ENCODE results near the gene NUP85.

The NUP85 gene

GRCh38 chr17:75237100-75238014, 31.9 kb downstream of the NUP85 start:
- Histone ChIP-seq H3K27me3 (ENCODE audit: insufficient read depth, low read length) (no peaks in the 10 kb centered on the region), H3K36me3 (ENCODE audit: insufficient read depth, low read depth, low read length) (peaks cover 87% of the 10 kb centered on the region), H3K9ac (ENCODE audit: low read depth, low read length) (no peak overlapping the region), H3K27ac (ENCODE audit: low read length) (no peak overlapping the region), H3K4me3 (ENCODE audit: low read length) (no peak overlapping the region), H3K4me1 (ENCODE audit: insufficient read depth, low read length) (no peaks in the 10 kb centered on the region), H3K9me3 (ENCODE audit: insufficient read depth, low read depth, low read length) (no peaks in the 10 kb centered on the region)

DNA sequence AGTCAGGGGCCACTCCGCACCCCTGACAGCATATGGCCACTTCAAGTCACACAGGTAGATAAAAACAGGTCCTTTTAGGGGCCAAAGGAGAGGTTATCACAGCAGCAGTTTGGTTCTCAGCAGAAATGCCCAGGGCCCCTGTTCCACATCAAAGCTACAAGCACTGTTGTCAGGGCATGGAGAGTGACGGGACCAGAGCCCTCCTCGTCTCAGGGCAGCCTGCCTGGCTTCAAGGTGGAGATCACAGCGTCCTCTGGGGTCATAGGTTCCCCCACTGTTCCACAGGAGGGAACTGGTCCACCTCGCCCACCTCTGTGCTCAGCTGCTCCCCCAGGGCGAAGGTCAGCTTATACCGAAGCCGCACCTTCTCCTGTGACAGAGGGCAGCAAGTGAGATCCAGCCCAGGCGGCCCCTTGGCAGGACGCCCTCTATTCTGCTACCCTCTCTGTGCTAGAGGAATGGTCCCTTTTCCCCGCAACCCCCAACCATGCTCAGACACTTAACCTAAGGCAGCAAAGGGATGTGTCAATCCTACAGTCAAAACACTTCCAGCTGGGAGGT, 32.6 kb downstream of the NUP85 start:
- H3K4me1 ChIP-seq (ENCODE audit: insufficient read depth, low read length): no peaks in the 10 kb centered on the region
- H3K4me3 ChIP-seq (ENCODE audit: low read length): no peak overlapping the region
- peaks cover 87% of the 10 kb centered on the region for H3K36me3 ChIP-seq (ENCODE audit: insufficient read depth, low read depth, low read length)
- no peaks in the 10 kb centered on the region for H3K9me3 ChIP-seq (ENCODE audit: insufficient read depth, low read depth, low read length)
- H3K27ac ChIP-seq (ENCODE audit: low read length): no peak overlapping the region
- H3K9ac ChIP-seq (ENCODE audit: low read depth, low read length): no peak overlapping the region
- H3K27me3 ChIP-seq (ENCODE audit: insufficient read depth, low read length): no peaks in the 10 kb centered on the region

GRCh38 chr17:75238684-75239191, 33.3 kb downstream of the NUP85 start:
- no peak overlapping the region for H3K9ac ChIP-seq (ENCODE audit: low read depth, low read length)
- peaks cover 90% of the 10 kb centered on the region for H3K36me3 ChIP-seq (ENCODE audit: insufficient read depth, low read depth, low read length)
- H3K27ac ChIP-seq (ENCODE audit: low read length): no peak overlapping the region
- H3K27me3 ChIP-seq (ENCODE audit: insufficient read depth, low read length): no peaks in the 10 kb centered on the region
- no peaks in the 10 kb centered on the region for H3K9me3 ChIP-seq (ENCODE audit: insufficient read depth, low read depth, low read length)
- H3K4me1 ChIP-seq (ENCODE audit: insufficient read depth, low read length): no peaks in the 10 kb centered on the region
- H3K4me3 ChIP-seq (ENCODE audit: low read length): no peak overlapping the region

- Histone ChIP-seq H3K9ac (ENCODE audit: low read depth, low read length) (no peak overlapping the region), H3K4me1 (ENCODE audit: insufficient read depth, low read length) (no peaks in the 10 kb centered on the region), H3K27ac (ENCODE audit: low read length) (no peak overlapping the region), H3K36me3 (ENCODE audit: insufficient read depth, low read depth, low read length) (peaks cover 92% of the 10 kb centered on the region), H3K4me3 (ENCODE audit: low read length) (no peak overlapping the region), H3K9me3 (ENCODE audit: insufficient read depth, low read depth, low read length) (no peaks in the 10 kb centered on the region), H3K27me3 (ENCODE audit: insufficient read depth, low read length) (no peaks in the 10 kb centered on the region)
Measured at GRCh38 chr17:75239214-75239613, 33.7 kb downstream of the NUP85 start.

DNA sequence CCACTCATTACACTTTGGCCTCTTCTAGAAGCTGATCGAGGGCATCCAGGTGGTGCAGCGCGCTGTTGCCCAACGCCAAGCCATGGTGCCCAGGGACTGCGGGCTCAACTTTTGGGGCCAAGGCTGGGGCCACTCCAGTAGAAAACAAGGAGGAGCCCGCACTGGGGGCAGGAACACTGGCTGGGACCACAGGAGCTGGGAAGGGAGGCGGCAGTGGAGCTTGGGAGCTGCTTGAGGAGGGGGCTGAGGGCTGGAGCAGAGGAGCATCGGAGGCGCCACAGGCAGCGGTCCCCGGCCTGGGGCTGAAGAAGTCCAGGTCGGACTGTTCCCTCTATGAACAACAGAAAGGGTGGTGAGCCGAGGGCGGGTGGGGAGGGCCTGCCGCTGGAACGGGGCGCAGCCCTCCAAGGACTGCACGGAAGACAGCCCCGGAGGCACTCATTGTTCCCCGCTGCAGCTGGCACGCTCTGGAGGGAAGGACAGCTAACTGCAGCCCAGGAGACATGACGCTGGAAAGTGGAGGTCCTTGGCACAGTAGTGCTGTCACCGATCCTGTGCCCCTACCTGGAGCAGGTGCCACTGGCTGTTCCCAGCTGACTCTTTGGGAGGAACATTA, 34.4 kb downstream of the NUP85 start:
- Histone ChIP-seq H3K4me1 (ENCODE audit: insufficient read depth, low read length) (no peaks in the 10 kb centered on the region), H3K4me3 (ENCODE audit: low read length) (no peak overlapping the region), H3K27ac (ENCODE audit: low read length) (no peak overlapping the region), H3K9me3 (ENCODE audit: insufficient read depth, low read depth, low read length) (no peaks in the 10 kb centered on the region), H3K9ac (ENCODE audit: low read depth, low read length) (no peak overlapping the region), H3K36me3 (ENCODE audit: insufficient read depth, low read depth, low read length) (peaks cover 92% of the 10 kb centered on the region), H3K27me3 (ENCODE audit: insufficient read depth, low read length) (no peaks in the 10 kb centered on the region)

GRCh38 chr17:75240394-75241142, 35.1 kb downstream of the NUP85 start:
- H3K27me3 ChIP-seq (ENCODE audit: insufficient read depth, low read length): no peaks in the 10 kb centered on the region
- no peak overlapping the region for H3K27ac ChIP-seq (ENCODE audit: low read length)
- H3K4me1 ChIP-seq (ENCODE audit: insufficient read depth, low read length): no peaks in the 10 kb centered on the region
- H3K9ac ChIP-seq (ENCODE audit: low read depth, low read length): no peak overlapping the region
- peaks cover 92% of the 10 kb centered on the region for H3K36me3 ChIP-seq (ENCODE audit: insufficient read depth, low read depth, low read length)
- H3K4me3 ChIP-seq (ENCODE audit: low read length): no peak overlapping the region
- no peaks in the 10 kb centered on the region for H3K9me3 ChIP-seq (ENCODE audit: insufficient read depth, low read depth, low read length)

GRCh38 chr17:75241143-75241430, 35.6 kb downstream of the NUP85 start:
- no peak overlapping the region for H3K9ac ChIP-seq (ENCODE audit: low read depth, low read length)
- H3K27me3 ChIP-seq (ENCODE audit: insufficient read depth, low read length): no peaks in the 10 kb centered on the region
- H3K27ac ChIP-seq (ENCODE audit: low read length): no peak overlapping the region
- H3K4me1 ChIP-seq (ENCODE audit: insufficient read depth, low read length): no peaks in the 10 kb centered on the region
- no peak overlapping the region for H3K4me3 ChIP-seq (ENCODE audit: low read length)
- peaks cover 92% of the 10 kb centered on the region for H3K36me3 ChIP-seq (ENCODE audit: insufficient read depth, low read depth, low read length)
- no peaks in the 10 kb centered on the region for H3K9me3 ChIP-seq (ENCODE audit: insufficient read depth, low read depth, low read length)

GRCh38 chr17:75241502-75241901, 36.0 kb downstream of the NUP85 start:
- Histone ChIP-seq H3K27ac (ENCODE audit: low read length) (no peak overlapping the region), H3K27me3 (ENCODE audit: insufficient read depth, low read length) (no peaks in the 10 kb centered on the region), H3K9ac (ENCODE audit: low read depth, low read length) (no peak overlapping the region), H3K4me3 (ENCODE audit: low read length) (no peak overlapping the region), H3K4me1 (ENCODE audit: insufficient read depth, low read length) (no peaks in the 10 kb centered on the region), H3K36me3 (ENCODE audit: insufficient read depth, low read depth, low read length) (peaks cover 92% of the 10 kb centered on the region), H3K9me3 (ENCODE audit: insufficient read depth, low read depth, low read length) (no peaks in the 10 kb centered on the region)

DNA sequence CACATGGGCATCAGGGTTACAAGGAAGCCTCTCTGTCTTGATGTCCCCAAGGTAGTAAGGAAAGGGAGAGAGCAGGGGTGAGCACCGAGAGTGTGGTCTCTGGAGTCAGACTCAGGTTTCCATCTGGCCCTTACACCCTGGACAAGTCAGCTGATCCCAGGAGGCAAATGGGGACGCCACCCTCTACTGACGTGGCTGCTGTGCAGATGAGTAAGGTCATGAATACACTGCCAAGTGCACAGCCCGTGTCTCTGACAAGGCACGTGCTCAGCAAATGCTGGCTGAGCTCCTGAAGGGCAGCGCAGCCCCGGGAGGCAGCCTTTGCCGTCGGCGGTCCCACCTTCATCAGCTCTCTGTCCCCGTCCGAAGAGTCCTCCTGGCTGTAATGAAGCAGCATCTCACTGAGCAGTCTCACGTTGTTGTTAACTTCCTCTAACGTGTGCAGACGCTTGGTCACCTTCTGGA, 36.5 kb downstream of the NUP85 start:
- no peaks in the 10 kb centered on the region for H3K4me1 ChIP-seq (ENCODE audit: insufficient read depth, low read length)
- no peaks in the 10 kb centered on the region for H3K27me3 ChIP-seq (ENCODE audit: insufficient read depth, low read length)
- H3K9me3 ChIP-seq (ENCODE audit: insufficient read depth, low read depth, low read length): no peaks in the 10 kb centered on the region
- H3K36me3 ChIP-seq (ENCODE audit: insufficient read depth, low read depth, low read length): peaks cover 90% of the 10 kb centered on the region
- H3K27ac ChIP-seq (ENCODE audit: low read length): no peak overlapping the region
- H3K4me3 ChIP-seq (ENCODE audit: low read length): no peak overlapping the region
- H3K9ac ChIP-seq (ENCODE audit: low read depth, low read length): no peak overlapping the region

DNA sequence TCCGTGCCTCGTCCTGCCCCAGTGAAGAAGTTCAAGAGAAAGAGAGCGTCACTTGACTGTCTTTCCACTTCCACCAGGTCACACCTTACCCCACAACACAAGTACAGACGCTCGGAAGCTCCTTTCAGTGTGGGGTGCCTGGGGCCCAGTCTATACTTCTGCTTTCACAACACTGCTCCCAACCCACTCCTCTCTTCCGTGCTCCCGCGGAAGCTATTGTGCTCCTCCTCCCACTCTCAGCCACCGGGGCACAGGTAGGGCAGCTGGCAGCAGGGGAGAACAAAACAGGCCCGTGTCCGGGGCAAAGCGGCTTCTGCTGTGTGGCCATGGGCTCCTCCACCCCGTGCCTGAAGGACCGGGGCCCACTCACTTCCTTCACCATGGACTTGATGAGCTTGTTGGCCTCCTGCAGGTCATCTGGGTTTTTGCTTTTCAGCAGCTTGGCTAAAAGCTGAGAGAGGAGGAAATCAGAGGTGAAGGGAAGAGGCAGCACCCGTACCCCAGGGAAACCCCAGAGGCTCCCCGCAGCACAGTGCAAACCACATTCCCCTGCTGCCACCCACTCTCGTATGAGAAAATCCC, 37.1 kb downstream of the NUP85 start:
- Histone ChIP-seq H3K27ac (ENCODE audit: low read length) (no peak overlapping the region), H3K9ac (ENCODE audit: low read depth, low read length) (no peak overlapping the region), H3K4me3 (ENCODE audit: low read length) (no peak overlapping the region), H3K4me1 (ENCODE audit: insufficient read depth, low read length) (no peaks in the 10 kb centered on the region), H3K36me3 (ENCODE audit: insufficient read depth, low read depth, low read length) (peaks cover 85% of the 10 kb centered on the region), H3K27me3 (ENCODE audit: insufficient read depth, low read length) (no peaks in the 10 kb centered on the region), H3K9me3 (ENCODE audit: insufficient read depth, low read depth, low read length) (no peaks in the 10 kb centered on the region)

GRCh38 chr17:75244133-75244866, 38.8 kb downstream of the NUP85 start:
- no peaks in the 10 kb centered on the region for H3K27me3 ChIP-seq (ENCODE audit: insufficient read depth, low read length)
- H3K27ac ChIP-seq (ENCODE audit: low read length): no peak overlapping the region
- H3K4me1 ChIP-seq (ENCODE audit: insufficient read depth, low read length): peaks cover under 1% of the 10 kb centered on the region; the same call in 1 of the 2 replicates
- H3K36me3 ChIP-seq (ENCODE audit: insufficient read depth, low read depth, low read length): peaks cover 68% of the 10 kb centered on the region
- H3K9me3 ChIP-seq (ENCODE audit: insufficient read depth, low read depth, low read length): no peaks in the 10 kb centered on the region
- no peak overlapping the region for H3K9ac ChIP-seq (ENCODE audit: low read depth, low read length)
- H3K4me3 ChIP-seq (ENCODE audit: low read length): no peak overlapping the region

All from iPS-20b (cell line).